ENCODE results near the gene KCND3.
"Not testable (repeated sequence)": the region's sequence is repeated elsewhere in the genome, so short reads cannot be mapped to it uniquely, and the experiment has no call there.

Gene KCND3

DNA sequence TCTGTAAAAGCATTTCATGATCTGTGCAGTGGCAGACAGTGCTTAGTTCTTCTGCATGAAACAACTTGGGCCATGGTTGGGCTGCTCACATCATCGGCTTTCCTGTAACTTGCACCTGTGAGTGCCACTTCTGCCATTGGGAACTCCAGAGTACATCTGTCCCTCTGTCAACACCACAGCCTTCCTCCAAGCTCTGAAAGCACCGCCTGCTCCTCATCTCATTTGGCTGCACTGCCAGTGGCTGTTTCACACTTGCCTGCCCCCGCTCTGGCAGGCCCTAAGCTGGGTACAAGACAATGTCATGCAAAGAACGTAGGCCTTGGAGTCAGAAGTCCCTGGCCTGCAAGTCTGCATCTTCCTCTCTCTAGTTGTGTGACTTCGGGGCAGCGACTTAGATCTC is 187.4 kb downstream of the KCND3 start:
- DNase-seq, result no peak

DNA sequence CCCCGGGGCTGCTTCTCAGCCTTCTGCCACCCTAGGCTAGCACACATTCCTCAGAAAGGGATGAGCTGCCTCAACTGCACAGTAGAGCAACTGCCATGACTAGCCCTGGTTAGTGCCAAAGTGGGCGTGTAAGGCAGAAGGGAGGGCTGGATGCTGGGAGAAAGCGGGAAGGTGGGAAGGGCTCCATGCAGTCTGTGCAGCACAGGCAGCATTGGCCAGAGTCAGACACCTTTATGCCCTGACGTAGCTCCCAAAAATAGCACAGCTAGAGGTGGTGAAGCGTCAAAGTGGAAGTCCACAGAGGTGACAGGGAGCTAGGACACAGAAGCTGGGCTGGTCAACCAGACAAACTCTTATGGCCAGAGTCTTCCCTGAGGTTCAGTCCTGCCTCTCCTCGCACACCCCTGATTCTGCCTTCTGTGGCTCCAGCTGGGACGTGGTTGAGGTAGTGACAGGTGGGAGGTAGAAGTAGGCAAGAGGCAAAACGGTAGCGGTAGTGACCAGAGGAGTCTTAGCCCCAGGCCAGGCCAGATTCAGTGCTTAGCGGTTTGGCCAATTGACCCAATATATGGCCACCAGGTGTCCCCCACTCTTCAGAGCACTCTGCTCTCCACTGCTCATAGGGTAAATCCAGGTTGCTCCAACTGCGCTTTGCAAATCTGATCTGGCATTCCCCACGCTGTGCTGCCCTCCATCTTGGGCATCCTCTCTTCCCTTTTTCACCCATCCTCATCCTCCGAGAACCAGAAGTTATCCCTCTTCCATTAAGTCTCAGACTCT is 188.2 kb downstream of the KCND3 start:
- DNase-seq, result no peak

DNA sequence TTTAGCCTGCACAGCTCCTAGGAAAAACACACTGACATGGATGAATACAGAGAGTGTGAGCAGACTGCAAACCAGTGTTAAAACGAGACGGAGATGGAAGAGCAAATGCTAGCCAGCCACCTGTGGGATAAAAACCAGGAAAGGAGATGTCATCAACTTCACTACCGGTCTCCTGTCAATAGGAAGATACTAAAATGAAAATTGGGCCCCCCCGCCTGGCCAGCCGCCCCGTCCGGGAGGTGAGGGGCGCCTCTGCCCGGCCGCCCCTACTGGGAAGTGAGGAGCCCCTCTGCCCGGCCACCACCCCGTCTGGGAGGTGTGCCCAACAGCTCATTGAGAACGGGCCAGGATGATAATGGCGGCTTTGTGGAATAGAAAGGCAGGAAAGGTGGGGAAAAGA is 189.7 kb downstream of the KCND3 start:
- DNase-seq, result not testable (repeated sequence)

DNA sequence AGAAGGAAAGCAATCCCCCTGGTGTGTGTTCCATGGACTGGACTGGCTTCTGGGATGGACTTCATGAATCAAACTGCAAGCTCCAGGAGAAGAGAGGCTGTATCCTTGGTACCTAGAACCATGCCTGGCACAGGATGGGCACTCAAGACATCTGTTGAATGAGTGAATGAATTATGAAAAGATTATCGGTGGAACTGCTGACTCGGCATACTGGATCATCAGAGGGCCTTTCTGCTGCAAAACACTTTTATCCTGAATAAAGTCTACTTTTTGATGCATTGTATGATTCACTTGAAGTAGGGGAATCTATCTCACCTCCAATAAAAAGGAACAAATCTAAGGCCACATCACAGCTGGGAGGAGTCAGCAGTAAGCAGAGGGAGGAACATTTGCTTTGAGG is 190.9 kb downstream of the KCND3 start:
- DNase-seq, result no peak

DNA sequence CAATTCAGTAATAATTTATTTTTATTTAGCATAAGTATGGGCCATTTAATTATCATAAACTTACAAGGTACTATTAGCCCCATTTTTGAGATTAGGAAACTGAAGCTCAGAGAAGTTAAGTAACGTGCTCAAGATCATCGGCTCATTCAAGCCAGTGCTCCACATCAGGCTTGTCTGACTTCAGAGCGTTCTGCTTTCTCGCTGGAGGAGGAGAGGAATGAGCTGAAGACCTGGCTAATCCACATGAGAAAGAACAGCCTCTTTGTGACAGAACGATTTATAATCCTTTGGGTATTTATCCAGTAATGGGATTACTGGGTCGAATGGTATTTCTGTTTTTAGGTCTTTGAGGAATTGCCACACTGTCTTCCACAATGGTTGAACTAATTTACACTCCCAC is 194.1 kb downstream of the KCND3 start:
- DNase-seq, result no peak

DNA sequence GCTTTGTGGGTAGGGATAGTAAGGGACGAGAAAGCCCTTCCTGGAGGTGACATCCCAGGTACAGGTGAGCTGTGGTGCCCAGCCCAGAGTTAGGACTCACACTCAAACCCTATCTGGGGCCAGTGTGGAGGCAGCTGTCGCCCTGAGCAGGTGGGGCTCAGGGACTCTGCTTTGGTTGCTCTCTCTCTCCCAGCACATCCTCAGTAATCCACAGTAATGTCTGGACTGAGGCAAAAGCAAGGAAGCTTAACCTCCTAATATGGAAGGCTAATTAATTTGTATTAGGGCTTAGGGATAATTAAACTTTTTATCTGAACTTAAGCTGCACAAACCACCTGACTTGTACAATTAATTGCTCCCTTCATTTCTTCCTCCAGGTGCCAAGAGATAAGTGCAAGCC is 195.5 kb downstream of the KCND3 start:
- no peak for DNase-seq

DNA sequence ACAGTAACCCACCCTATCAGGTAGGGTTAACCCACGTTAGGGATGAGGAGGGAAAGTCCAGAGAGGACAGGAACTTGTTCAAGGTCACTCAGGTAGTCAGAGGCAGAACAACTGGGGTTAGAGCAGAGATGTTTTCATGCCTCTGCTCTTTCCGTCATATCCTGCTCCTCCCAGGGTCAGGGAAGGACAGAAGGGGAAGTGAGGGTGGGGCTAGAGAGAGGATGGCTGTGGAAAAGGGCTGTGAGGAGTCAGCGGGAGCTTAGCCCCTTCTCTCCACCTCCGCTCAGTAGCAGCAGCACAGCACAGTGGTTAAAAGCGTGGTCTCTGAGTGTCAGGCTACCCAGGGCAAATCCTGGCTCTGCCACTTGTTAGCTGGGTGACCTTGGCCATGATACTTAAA is 197.2 kb downstream of the KCND3 start:
- no peak for DNase-seq

DNA sequence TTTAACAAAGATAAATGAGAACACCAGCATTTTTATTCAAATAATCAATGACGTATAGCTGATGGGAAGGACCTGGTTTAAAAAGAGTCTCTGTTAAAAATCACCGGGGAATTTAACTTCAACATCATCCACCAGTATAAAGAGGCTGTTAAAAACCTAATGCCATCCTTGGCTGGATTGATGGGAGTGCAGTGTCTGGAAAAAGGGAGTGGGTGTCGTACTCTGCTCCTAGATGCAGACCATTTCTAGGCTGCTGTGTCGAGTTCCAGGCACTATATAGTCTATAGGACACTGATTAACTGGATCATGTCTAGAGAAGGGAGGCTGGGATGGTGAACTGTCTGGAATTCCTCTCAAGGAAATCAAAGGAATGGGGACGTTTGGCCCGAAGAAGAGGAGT is 197.7 kb downstream of the KCND3 start:
- DNase-seq, result no peak

DNA sequence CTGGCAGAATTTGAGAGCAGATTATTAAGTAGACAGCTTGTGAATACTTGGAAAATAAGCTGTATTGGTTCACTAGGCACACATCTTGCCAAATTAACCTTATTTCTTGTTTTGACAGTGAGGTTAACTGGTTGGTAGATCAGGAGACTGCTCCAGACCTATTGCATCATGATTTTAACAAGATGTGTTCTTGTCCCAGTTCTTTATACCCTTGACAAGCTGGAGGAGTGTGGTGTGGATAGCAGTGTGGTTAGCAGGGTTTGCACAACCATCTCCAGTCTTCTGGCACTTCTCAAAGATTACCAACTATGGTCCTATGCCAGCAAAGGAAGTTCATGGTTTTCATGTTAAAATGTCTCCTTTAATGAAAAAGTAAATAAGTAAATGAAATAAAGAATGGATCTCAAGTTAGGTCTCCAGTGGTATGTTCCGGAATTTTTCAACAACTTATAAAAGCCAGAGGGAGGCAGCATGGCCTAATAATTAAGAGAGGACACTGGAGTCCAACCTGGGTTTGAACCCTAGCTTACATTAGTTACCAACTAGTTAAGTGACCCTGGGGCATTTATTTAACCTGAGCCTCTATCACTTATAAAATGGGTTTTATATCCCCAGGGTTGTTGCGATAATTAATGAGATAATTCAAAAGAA is 199.7 kb downstream of the KCND3 start:
- no peak for DNase-seq

DNA sequence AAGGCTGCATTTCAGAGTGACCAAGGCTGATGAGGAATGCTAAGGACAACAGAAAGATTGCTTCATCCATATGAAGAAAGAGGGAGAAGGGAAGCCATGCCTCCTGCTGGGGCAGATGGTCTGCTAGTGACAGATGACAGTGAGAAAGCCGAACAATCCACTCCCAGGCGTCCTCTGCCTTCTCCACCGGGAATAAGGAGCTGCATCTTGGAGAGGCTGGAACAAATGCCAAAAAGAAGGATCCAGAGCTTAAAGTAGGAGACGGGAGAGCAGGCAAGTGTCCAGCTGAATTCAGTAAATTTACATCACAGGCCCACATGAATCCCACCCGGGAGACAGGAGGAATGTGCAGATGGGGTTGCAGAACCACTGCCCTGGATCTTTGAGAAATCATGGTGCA is 200.3 kb downstream of the KCND3 start:
- DNase-seq, result no peak

DNA sequence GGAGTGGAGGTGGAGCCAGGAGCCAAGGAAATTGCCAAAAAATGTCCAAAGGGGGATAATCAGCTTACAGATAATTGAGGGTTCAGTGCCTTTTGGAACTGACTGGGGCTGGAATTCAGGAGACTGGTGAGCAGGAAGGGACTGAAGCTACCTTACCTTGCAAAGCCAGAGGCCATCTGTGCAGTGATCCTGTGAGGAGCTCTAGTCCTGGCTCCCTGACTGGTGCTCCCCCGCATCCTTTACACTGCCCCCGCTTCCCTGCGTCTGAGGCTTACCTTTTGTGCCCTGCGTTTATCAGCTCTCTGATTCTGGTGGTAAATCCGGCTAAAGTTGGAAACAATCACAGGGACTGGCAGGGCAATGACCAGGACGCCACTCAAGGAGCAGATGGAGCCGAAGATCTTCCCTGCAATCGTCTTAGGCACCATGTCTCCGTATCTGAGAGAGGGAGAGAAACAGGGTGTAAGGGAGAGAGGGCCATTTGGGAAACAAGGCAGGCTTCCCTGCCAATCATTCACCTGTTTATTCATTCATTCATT is 202.7 kb downstream of the KCND3 start:
- no peak for DNase-seq

DNA sequence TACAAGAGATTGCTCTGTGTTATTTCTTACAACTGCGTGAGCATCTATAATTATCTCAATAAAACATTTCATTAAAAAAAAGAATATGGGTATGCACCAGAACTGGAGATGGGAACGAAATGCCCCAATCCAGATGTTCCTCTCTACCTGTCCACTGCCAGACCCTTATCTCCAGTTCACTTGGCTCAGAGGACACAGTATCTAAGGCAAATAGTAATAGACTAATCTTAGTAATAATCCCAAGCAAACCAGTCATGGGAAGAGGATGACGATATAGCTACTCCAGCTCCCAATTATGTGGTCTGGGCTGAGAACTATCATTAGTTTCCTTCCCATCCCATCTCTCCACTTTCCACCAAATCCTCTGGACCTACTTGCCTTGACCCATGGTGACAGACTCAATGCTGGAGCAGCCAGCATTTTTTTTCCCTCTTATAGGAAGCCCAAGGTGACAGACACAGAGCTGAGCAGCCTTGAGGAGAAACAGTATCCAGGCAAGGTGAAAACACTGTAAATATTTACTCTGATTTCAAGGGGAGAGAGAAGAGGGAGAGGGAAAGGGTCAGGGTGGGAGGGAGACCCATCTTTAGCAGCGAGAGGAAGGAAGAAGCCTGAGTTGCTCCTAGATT is 205.1 kb downstream of the KCND3 start:
- DNase-seq, result no peak

DNA sequence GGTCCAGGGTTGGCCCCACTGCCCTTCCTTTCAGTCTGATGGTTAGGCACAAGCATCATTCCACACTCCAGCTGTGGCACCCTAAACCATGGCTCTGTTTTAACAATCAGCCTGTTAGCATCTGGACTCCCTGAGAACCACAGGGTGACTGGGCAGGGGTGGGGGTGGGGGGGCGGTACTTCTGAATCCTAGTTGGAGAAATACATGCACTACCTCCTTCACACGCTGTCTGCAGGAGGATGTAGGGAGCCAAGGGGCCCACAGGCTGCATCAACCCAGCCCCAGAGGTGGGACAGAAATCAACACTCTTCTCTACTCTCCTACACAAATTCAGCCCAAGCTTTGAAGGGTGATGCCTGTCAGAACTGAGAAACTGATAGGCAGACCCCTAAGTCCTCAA is 209.9 kb downstream of the KCND3 start:
- DNase-seq, result no peak

DNA sequence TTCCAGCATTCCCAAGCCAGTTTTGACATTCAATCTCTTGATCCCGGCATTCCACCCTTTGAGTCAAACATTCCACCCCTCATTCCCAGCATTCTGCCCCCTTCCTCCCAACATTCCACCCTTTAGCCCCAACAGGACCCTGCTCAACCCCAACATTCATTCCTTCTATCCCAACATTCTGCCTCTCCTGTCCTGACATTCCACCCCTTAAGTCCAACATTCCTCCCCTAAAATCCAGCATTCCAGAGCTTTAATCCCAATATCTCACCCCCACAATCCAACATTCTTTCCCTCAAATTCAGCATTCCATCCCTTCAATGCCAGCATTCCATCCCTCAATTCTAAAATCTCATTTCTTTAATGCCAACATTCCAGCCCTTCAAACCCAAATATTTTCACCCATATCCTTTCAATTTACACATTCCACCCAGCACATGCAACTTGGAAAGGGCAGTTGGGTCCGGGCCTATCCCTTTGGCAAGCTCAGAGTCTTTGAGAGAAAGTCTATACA is 210.9 kb downstream of the KCND3 start:
- DNase-seq, result no peak

DNA sequence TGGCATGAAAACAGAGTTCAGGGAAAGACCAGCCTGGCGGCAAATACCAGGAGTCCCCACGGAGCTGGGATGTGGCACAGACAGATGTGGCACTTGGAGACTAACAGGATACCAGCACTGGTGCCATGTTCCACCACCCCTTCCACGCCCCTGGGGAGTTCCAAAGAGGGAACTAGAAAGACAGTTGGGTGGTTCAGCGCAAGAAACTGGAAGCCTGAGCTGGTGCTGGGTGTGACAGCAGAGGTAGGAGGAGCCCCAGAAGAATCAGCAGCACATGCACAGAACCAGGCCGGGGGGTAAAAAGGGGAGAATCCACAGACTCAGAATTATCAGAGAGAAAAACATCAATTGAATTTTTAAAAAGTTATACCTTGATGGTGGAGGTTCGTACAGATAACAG is 211.4 kb downstream of the KCND3 start:
- DNase-seq, result no peak

DNA sequence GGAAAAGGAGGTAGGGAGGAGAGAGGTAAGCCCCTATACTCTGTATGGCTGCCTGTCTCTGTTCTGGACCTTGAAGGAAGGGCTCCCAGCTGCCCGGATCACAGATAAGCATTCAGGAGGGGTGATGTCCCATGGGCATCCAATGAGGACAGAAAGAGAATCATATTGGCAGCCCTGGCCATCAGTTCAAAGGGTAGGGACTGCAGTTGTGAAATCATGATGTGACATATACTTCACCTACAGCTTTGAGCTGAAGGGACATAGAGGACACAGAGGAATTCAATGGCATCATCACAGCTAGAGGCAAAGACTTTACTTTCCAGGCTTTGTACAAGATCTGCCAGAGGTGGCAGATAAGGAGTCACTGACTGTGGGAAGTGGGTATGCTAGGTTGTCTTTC is 212.2 kb downstream of the KCND3 start:
- no peak for DNase-seq

DNA sequence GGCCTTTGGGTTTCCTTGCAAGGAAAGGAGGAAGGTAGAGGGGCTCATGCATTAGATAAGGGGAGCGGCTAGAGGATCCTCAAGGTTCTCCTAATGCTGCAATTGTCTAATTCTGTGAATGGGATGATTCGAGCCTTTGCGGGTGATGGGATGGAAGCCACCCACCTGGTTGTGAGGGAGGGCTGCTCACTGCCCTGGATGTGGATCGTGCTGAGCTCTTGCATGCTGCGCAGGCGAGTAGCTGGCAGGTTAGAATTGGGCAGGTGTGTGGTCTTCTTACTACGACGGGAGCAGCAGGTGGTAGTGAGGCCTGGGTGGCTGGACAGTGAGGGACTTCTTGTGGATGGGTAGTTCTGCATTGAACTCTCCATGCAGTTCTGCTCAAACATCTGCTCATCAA is 212.6 kb downstream of the KCND3 start:
- no peak for DNase-seq

DNA sequence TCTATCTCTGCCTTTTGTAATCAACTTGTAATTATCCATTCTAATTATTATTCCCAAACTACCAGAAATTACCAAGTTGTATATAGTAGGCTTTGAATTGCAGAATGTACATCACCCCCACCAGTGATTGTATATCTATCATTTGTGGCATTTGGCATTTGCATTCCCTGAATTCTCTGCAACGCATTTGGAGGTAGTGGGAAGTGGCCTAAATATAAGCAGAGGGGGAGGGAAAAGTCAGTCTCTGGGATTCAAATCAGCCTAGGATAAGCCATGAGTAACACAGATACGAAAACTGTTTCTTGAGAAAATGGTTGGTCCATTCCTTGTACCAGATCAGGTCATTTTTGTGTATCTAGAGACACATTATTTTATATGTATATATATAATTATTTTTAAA is 213.1 kb downstream of the KCND3 start:
- DNase-seq, result no peak

DNA sequence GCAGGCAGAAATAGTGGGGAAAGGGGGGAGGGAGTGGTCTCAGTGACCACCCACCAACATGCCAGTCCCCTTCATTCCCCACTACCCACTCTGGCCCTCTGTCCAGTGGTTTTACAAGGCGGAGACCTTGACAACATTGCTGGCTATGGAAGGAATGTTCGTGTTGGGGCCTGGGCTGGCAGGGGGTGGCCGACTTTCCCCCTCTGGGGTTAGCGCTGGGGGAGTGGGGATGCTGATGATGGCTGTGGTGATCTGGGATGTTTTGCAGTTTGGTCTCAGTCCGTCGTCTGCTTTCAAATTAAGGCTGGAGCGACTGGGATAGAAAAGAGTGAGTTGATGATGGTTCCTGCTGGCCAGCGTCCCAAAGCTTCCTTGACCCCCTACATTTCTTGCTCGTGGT is 213.5 kb downstream of the KCND3 start:
- DNase-seq, result no peak

DNA sequence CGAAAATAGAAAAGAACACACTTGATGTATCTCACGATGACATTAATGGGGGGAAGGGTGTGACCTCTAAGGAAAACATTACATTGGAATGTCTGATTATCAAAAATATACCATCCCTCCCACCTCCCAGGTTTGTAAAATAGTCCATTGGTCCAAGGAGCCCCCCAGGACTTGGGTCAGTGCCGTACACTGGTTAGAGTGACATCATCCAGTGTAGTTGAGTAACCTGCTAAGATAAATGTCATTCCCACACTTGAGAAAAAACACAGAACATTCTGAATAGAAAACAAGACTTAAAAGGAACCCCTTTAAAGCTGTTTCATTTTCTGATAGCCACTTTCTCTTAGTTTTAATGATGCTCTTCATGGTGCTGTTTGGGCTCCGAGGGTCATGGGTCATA is 218.6 kb downstream of the KCND3 start:
- DNase-seq, result no peak

DNA sequence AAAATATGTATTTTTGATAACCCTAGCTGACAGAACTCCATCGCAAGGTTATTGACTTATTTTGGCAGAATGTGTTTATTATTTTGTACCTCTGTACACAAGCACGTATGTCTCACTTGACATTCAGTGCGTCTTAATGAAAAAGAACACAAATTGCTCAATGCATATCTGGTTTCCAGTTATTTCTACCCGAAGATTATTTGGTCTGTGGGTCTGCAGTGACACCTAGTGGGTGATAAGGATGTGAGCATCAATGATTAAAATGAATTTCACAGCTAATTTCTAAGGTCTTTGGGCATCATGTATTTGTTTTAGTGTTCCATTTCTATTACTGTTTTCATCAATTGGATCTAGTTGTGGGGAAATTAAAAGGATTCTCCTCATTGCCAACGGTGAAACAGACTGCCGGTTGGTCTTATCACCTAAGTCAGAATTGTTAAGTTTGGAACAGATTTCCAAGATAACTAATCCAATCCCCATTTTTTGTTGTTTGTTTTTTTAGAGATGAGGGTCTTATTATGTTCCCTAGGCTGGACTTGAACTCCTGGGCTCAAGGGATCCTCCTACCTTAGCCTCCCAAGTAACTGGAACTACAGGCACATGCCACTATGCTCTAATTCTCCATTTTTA is 219.8 kb downstream of the KCND3 start:
- DNase-seq, result no peak

DNA sequence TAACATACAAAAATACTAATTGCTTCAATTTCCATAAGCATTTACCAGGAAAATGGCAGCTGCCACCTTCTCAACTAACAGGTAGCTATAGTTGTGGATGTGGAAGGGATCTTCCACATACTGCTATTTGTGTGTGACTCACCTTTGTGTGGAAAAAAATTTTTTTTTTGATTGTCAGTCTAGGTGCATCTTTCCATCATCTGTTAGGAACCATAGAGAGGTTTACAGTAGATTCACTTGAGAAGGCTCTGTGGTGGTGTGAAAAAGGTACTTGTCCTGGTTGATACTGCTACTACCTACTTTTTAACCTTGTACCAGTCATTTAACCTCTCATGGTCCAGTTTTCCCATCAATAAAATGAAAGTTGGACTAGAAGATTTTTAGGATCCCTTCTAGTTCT is 220.8 kb downstream of the KCND3 start:
- no peak for DNase-seq

DNA sequence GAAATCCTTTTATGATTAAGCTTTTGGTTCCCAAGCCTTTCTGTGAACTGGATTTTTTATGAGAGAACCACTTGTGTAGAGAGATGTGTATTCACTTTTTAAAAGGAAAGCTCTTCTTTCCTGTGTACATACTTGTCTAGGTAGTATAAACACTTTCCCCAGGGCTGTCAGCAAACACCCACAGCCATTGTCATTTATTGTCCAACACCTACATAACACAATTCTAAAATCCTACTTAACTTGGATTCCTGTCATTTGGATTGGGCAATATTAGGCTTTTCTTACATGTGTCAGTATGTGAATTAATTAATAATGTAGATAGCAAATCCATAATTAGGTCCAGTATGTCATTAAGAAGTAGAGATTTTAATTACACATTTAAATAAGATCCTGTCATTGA is 221.4 kb downstream of the KCND3 start:
- no peak for DNase-seq

DNA sequence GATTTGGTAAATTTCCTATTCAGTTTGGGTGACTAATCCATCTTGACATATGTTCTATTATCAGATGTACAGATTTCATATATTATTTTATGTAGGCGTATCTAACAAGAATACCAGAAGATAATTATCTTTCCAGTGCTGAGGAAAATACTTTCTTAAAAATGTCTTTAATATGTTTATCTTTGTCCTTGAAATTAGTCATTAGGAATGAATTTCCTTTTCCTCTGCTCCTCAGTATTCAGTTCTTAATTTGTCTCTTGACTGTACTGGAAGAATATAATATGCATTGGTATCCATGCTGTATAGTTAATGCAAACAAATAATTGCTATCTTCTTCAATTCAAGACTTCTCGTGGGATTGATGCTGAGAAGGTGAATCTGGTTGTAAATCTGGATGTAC is 227.1 kb downstream of the KCND3 start:
- no peak for DNase-seq

All from activated effector memory CD4-positive, alpha-beta T cell treated with Interleukin-2 at 50 U/mL for 16 hours (primary cell).